ENCODE data around the gene STRAP. TPM values are rescaled to one million over a fixed set of nuclear protein-coding genes. Genes with fewer than 3 reads are reported as not detected.
A peak's percentile ranks its signal among the peaks of the same experiment; 100 is the strongest.

STRAP gene
- total and polyA plus RNA-seq, 4 donors, result 33.5 to 63.8 (median 48.1) TPM

- H3K9me3 ChIP-seq (ENCODE audit: control insufficient read depth in 4 of 4, low read length in 3 of 4), result no peaks in the 10 kb centered on the region
- no peak overlapping the region for H3K9ac ChIP-seq (ENCODE audit: low read depth in 1 of 2, low read length in 2 of 2)
- peak overlapping the region in 1 of 2 donors; percentile 74 for H3K27ac ChIP-seq (ENCODE audit: low read depth in 1 of 2, low read length in 2 of 2)
- DNase-seq (ENCODE audit: low spot score), result no peak
- H3K4me1 ChIP-seq (ENCODE audit: control insufficient read depth in 4 of 4, insufficient read depth in 4 of 4, low read length in 3 of 4), result peaks cover 1 to 10% (median 6%) of the 10 kb centered on the region in 4 donors
- H3K4me3 ChIP-seq (ENCODE audit: low read depth in 1 of 3, low read length in 3 of 3), result peak overlapping the region in 1 of 3 donors; percentile 6
- no peaks in the 10 kb centered on the region for H3K27me3 ChIP-seq (ENCODE audit: control insufficient read depth in 4 of 4, insufficient read depth in 4 of 4, low read length in 3 of 4)
- WGBS, result 48% methylated on average over 5 of the region's 5 CpGs
- TF ChIP-seq CTCF (IDR thresholded peaks at IDR 0.05; ENCODE audit: low read depth, low read length, missing input control), result peak; percentile 15
- TF ChIP-seq HNF4A (conservative IDR thresholded peaks at IDR 0.05), result peak; percentile 49 to 62
- TF ChIP-seq HNF4G (IDR thresholded peaks at IDR 0.05), result peak; percentile 46
- no peak for TF ChIP-seq FOXA1 (IDR thresholded peaks at IDR 0.05)
- TF ChIP-seq FOXA2 (IDR thresholded peaks at IDR 0.05), result no peak
- peak; percentile 28 for TF ChIP-seq SP1 (IDR thresholded peaks at IDR 0.05)
- peak; percentile 42 for TF ChIP-seq YY1 (IDR thresholded peaks at IDR 0.05)
- TF ChIP-seq RAD21 (IDR thresholded peaks at IDR 0.05), result peak; percentile 18 to 29
- peak; percentile 20 for TF ChIP-seq REST (IDR thresholded peaks at IDR 0.05)
- TF ChIP-seq RXRA (IDR thresholded peaks at IDR 0.05), result peak; percentile 34 to 76
- no peak for TF ChIP-seq JUND (IDR thresholded peaks at IDR 0.05)
- peaks cover 7 to 25% (median 11%) of the 10 kb centered on the region in 4 donors for H3K36me3 ChIP-seq (ENCODE audit: control insufficient read depth in 4 of 4, insufficient read depth in 3 of 4, low read depth in 1 of 4, low read length in 3 of 4)
These were observed 10.6 kb downstream of the STRAP start for GRCh38 chr12:15892645-15893259.

GRCh38 chr12:15893260-15893659 lies 11.1 kb downstream of the STRAP start:
- no peaks in the 10 kb centered on the region for H3K27me3 ChIP-seq (ENCODE audit: control insufficient read depth in 4 of 4, insufficient read depth in 4 of 4, low read length in 3 of 4)
- H3K27ac ChIP-seq (ENCODE audit: low read depth in 1 of 2, low read length in 2 of 2), result no peak overlapping the region
- TF ChIP-seq HNF4G (IDR thresholded peaks at IDR 0.05) (no peak), NR2F2 (IDR thresholded peaks at IDR 0.05) (no peak), RAD21 (IDR thresholded peaks at IDR 0.05) (no peak), ATF3 (IDR thresholded peaks at IDR 0.05) (no peak), RXRA (IDR thresholded peaks at IDR 0.05) (no peak), GABPA (IDR thresholded peaks at IDR 0.05 in 1 of 2, conservative IDR thresholded peaks at IDR 0.05 in 1 of 2) (no peak), FOXA1 (IDR thresholded peaks at IDR 0.05) (no peak), HNF4A (conservative IDR thresholded peaks at IDR 0.05) (no peak), REST (IDR thresholded peaks at IDR 0.05) (no peak), YY1 (IDR thresholded peaks at IDR 0.05) (no peak), JUND (IDR thresholded peaks at IDR 0.05) (no peak), FOXA2 (IDR thresholded peaks at IDR 0.05) (no peak), SP1 (IDR thresholded peaks at IDR 0.05) (no peak), CTCF (IDR thresholded peaks at IDR 0.05; ENCODE audit: low read depth, low read length, missing input control) (no peak)
- no peak for DNase-seq (ENCODE audit: low spot score)
- WGBS, result 63% methylated on average over 3 of the region's 3 CpGs
- H3K36me3 ChIP-seq (ENCODE audit: control insufficient read depth in 4 of 4, insufficient read depth in 3 of 4, low read depth in 1 of 4, low read length in 3 of 4), result peaks cover 7 to 25% (median 11%) of the 10 kb centered on the region in 4 donors
- H3K9me3 ChIP-seq (ENCODE audit: control insufficient read depth in 4 of 4, low read length in 3 of 4), result no peaks in the 10 kb centered on the region
- H3K9ac ChIP-seq (ENCODE audit: low read depth in 1 of 2, low read length in 2 of 2), result no peak overlapping the region
- no peak overlapping the region for H3K4me3 ChIP-seq (ENCODE audit: low read depth in 1 of 3, low read length in 3 of 3)
- peaks cover 1 to 15% (median 8%) of the 10 kb centered on the region in 4 donors for H3K4me1 ChIP-seq (ENCODE audit: control insufficient read depth in 4 of 4, insufficient read depth in 4 of 4, low read length in 3 of 4)

All from liver (tissue), 9 donors.